Lower leg skin (tissue), 4 donors: ENCODE measurements around the gene PLCZ1. TPM values are rescaled to one million over a fixed set of nuclear protein-coding genes. Genes with fewer than 3 reads are reported as not detected.
"Not testable (repeated sequence)": the region's sequence is repeated elsewhere in the genome, so short reads cannot be mapped to it uniquely, and the experiment has no call there.

Experiments used
- DNase-seq, 2 donors: peaks; one replicate each; pipeline ENCODE4 v3.0.0-alpha.2; 2019; ENCODE audit warnings: low spot score in 2 of 2
- H3K4me3 ChIP-seq: fragments of 200-600 bp; sonication (generic); 2 replicates; pipeline ENCODE4 v1.5.1; 2017; ENCODE audit warnings: mild to moderate bottlenecking, low read depth; ENCODE audit not compliant: poor library complexity, severe bottlenecking
- CTCF ChIP-seq, 3 donors: fragments of 450-650 bp; IDR thresholded peaks; one replicate each; pipeline ENCODE4 v1.5.1; 2016; ENCODE audit warnings: antibody characterized with exemption in 3 of 3, mild to moderate bottlenecking in 3 of 3, moderate library complexity in 2 of 3
- POLR2A ChIP-seq, 2 donors: fragments of 450-650 bp; IDR thresholded peaks; one replicate each; pipeline ENCODE4 v1.6.1; 2016 to 2017; ENCODE audit warnings: antibody characterized with exemption in 2 of 2, mild to moderate bottlenecking in 1 of 2, moderate library complexity in 1 of 2
- WGBS, 2 donors: methylation state at CpG; one replicate each; pipeline ENCODE4 v1.1.5; 2018; 5-methylcytosine and 5-hydroxymethylcytosine counted together
- intact Hi-C: fragments of 100-400 bp; cut with DNase I; formaldehyde crosslinking; loops from one replicate; pipeline ENCODE4 v1.15.0; 2023; ENCODE audit warnings: low total_unique reads
- total RNA-seq, 4 donors: library from RNA; depleted of rRNA; stranded (reverse); fragments of >200 nt; gene quantifications; one replicate each; pipeline ENCODE4 v1.1.0, GENCODE V29; 2016

PLCZ1 gene
- total RNA-seq, 4 donors from 2014 or later: not detected

GRCh38 chr12:18716236-18716635 lies 21.6 kb downstream of the PLCZ1 start:
- intact Hi-C loops: no loop called here
- no peak for TF ChIP-seq CTCF (IDR thresholded peaks at IDR 0.05)
- no peak for TF ChIP-seq POLR2A (IDR thresholded peaks at IDR 0.05)
- no peak for DNase-seq
- 96 to 97% methylated on average over 1 of the region's 1 CpG for WGBS, 2 donors
- H3K4me3 ChIP-seq: no peak overlapping the region

- no peak for DNase-seq
- TF ChIP-seq POLR2A (IDR thresholded peaks at IDR 0.05) (no peak), CTCF (IDR thresholded peaks at IDR 0.05) (no peak)
- intact Hi-C loops: no loop called here
- H3K4me3 ChIP-seq: no peak overlapping the region
- WGBS, 2 donors: 76 to 79% methylated on average over 1 of the region's 1 CpG
Observed at GRCh38 chr12:18706798-18707197, 31.0 kb downstream of the PLCZ1 start.

- no peak overlapping the region for H3K4me3 ChIP-seq
- DNase-seq: no peak
- intact Hi-C loops: no loop called here
- 68 to 81% methylated on average over 2 of the region's 2 CpGs for WGBS, 2 donors
- TF ChIP-seq CTCF (IDR thresholded peaks at IDR 0.05): no peak
- no peak for TF ChIP-seq POLR2A (IDR thresholded peaks at IDR 0.05)
Observed at GRCh38 chr12:18703911-18704310, 33.9 kb downstream of the PLCZ1 start.

- no peak overlapping the region for H3K4me3 ChIP-seq
- intact Hi-C loops: no loop called here
- no peak for DNase-seq
- TF ChIP-seq CTCF (IDR thresholded peaks at IDR 0.05): no peak
- no peak for TF ChIP-seq POLR2A (IDR thresholded peaks at IDR 0.05)
- WGBS, 2 donors: 69 to 76% methylated on average over 2 of the region's 2 CpGs
Observed at GRCh38 chr12:18703321-18703720, 34.5 kb downstream of the PLCZ1 start.

GRCh38 chr12:18700271-18700670 lies 37.5 kb downstream of the PLCZ1 start:
- no peak overlapping the region for H3K4me3 ChIP-seq
- peak in 1 of 2 donors; percentile 19 for DNase-seq
- 30 to 50% methylated on average over 3 of the region's 3 CpGs for WGBS, 2 donors
- TF ChIP-seq CTCF (IDR thresholded peaks at IDR 0.05): no peak
- TF ChIP-seq POLR2A (IDR thresholded peaks at IDR 0.05): no peak
- intact Hi-C loops: no loop called here

GRCh38 chr12:18696971-18697602 lies 40.7 kb downstream of the PLCZ1 start:
- H3K4me3 ChIP-seq: no peak overlapping the region
- intact Hi-C loops: no loop called here
- no peak for DNase-seq
- TF ChIP-seq POLR2A (IDR thresholded peaks at IDR 0.05) (no peak), CTCF (IDR thresholded peaks at IDR 0.05) (no peak)

GRCh38 chr12:18693986-18694385 lies 43.8 kb downstream of the PLCZ1 start:
- intact Hi-C loops, H3K4me3 ChIP-seq, DNase-seq: not testable (repeated sequence)
- 87 to 89% methylated on average over 5 of the region's 5 CpGs for WGBS, 2 donors
